Spleen (tissue), 7 donors: Measurements from ENCODE around the gene RND2.

Experiments
- CTCF ChIP-seq, 11 experiments: fragments of 200-600 bp in 7 of 11; fragments of 450-650 bp in 4 of 11; sonication (generic) in 4 of 11; IDR thresholded peaks in 8 of 11; conservative IDR thresholded peaks in 3 of 11; 1 replicate in 7 of 11; 2 replicates in 4 of 11; pipeline versions ENCODE4 v1.4.0 to v1.8.0; 2016 to 2021; ENCODE audit warnings: antibody characterized with exemption in 11 of 11, inconsistent platforms in 4 of 11, mild to moderate bottlenecking in 1 of 11
- POLR2A ChIP-seq, 3 donors: fragments of 450-650 bp; IDR thresholded peaks; one replicate each; pipeline ENCODE4 v1.5.1; 2017; ENCODE audit warnings: antibody characterized with exemption in 3 of 3, mild to moderate bottlenecking in 1 of 3
- POLR2AphosphoS5 ChIP-seq, 3 donors: sonication (generic); formaldehyde crosslinking; IDR thresholded peaks; one replicate each; pipeline ENCODE4 v1.5.1; 2017; ENCODE audit warnings: antibody characterized with exemption in 3 of 3
- donor health status: DM: no; HTN: no; CAD: no; lungs with moderate emphysema.
- donor health status: DM: no; HTN: no; CAD: no.
- donor health status: DM: no; HTN: no; CAD: no.

- TF ChIP-seq CTCF (IDR thresholded peaks at IDR 0.05 in 8 of 11, conservative IDR thresholded peaks at IDR 0.05 in 3 of 11) = peak in 6 of 11 experiments; percentile 14 to 40 (median 26)
- peak; percentile 6 to 61 (median 41) for TF ChIP-seq POLR2AphosphoS5 (IDR thresholded peaks at IDR 0.05)
- no peak for TF ChIP-seq POLR2A (IDR thresholded peaks at IDR 0.05)
These were observed 44.1 kb upstream of the RND2 start for GRCh38 chr17:42980766-42981397.
